ENCODE measurements around the gene ARHGAP6. TPM values are rescaled to one million over a fixed set of nuclear protein-coding genes. Genes with fewer than 3 reads are reported as not detected.

The ARHGAP6 gene
- total RNA-seq, 1 experiment from 2014 or later = 0.10 TPM

GRCh38 chrX:11540532-11541377 is 125.0 kb downstream of the ARHGAP6 start:
- POLR2A ChIA-PET = no interaction called here

More at GRCh38 chrX:11540532-11541377, 125.0 kb downstream of the ARHGAP6 start:
- CTCF ChIA-PET = no interaction called here
- no peak overlapping the region for H2AFZ ChIP-seq (ENCODE audit: low read depth, low read length, poor library complexity, severe bottlenecking)
- H3K27ac ChIP-seq (ENCODE audit: low read depth, low read length) = no peak overlapping the region
- no peak overlapping the region for H3K4me3 ChIP-seq (replicated peaks in 1 of 2; ENCODE audit: low read depth in 1 of 2, low read length in 2 of 2)
- TF ChIP-seq SIN3A (IDR thresholded peaks at IDR 0.05; ENCODE audit: low read depth) (no peak), CEBPB (IDR thresholded peaks at IDR 0.05; ENCODE audit: low read depth) (no peak), CBX3 (IDR thresholded peaks at IDR 0.05; ENCODE audit: low read depth) (no peak), SP1 (IDR thresholded peaks at IDR 0.05; ENCODE audit: low read depth) (no peak), MAX (IDR thresholded peaks at IDR 0.05) (no peak), EZH2phosphoT487 (IDR thresholded peaks at IDR 0.05; ENCODE audit: borderline replicate concordance) (no peak), REST (IDR thresholded peaks at IDR 0.05; ENCODE audit: low read depth) (no peak), ZFX (IDR thresholded peaks at IDR 0.05) (no peak), EZH2 (IDR thresholded peaks at IDR 0.05) (no peak), FOSL1 (IDR thresholded peaks at IDR 0.05; ENCODE audit: low read depth) (no peak), ZBTB33 (IDR thresholded peaks at IDR 0.05; ENCODE audit: extremely low read depth, insufficient replicate concordance, low read length) (no peak), SRF (IDR thresholded peaks at IDR 0.05; ENCODE audit: low read depth) (no peak), ELF1 (IDR thresholded peaks at IDR 0.05; ENCODE audit: borderline replicate concordance, low read depth) (no peak)
- H3K4me2 ChIP-seq (ENCODE audit: low read length) = no peak overlapping the region
- no peaks in the 10 kb centered on the region for H3K36me3 ChIP-seq (ENCODE audit: control insufficient read depth in 1 of 2, insufficient read depth in 2 of 2, low read length in 2 of 2)
- BruUV-seq (replicated peaks) = no TSS peak
- H3K27me3 ChIP-seq (ENCODE audit: insufficient read depth, low read length) = no peaks in the 10 kb centered on the region
- H3K4me1 ChIP-seq (ENCODE audit: control insufficient read depth in 1 of 2, insufficient read depth in 2 of 2, low read length in 2 of 2) = no peaks in the 10 kb centered on the region
- no peaks in the 10 kb centered on the region for H3K9me3 ChIP-seq (ENCODE audit: control insufficient read depth in 1 of 2, insufficient read depth in 1 of 2, low read depth in 1 of 2, low read length in 2 of 2)
- no peak for ATAC-seq
- H4K20me1 ChIP-seq (ENCODE audit: insufficient read depth) = no peaks in the 10 kb centered on the region
- H3K79me2 ChIP-seq (ENCODE audit: insufficient read depth, low read length) = no peaks in the 10 kb centered on the region
- no peaks in the 10 kb centered on the region for H3K9me2 ChIP-seq (ENCODE audit: insufficient read depth)
- RAD21 ChIA-PET (ENCODE audit: low non-redundant PET in 1 of 2, low total read pairs in 2 of 2, uncharacterized antibody in 2 of 2, unreplicated experiment in 2 of 2) = no interaction called here
- no peak overlapping the region for H3K9ac ChIP-seq (ENCODE audit: low read length)
- intact Hi-C loops (cut with micrococcal nuclease) = no loop called here
- no peak for DNase-seq (ENCODE audit: low read depth, low spot score)

All from HCT116 (cell line).